K562 (cell line): ENCODE measurements around the gene CENPA. TPM values are rescaled to one million over a fixed set of nuclear protein-coding genes. Genes with fewer than 3 reads are reported as not detected.

Experiments
- ATAC-seq: fragments of 200-7000 bp; cut with Tn5 transposase; 3 replicates; pipeline ENCODE4 v1.9.1; 2020; ENCODE audit warnings: moderate library complexity
- BruUV-seq: library from RNA; stranded (reverse); fragments of 400-500 nt; replicated peaks from 2 replicates; lab custom pipeline; 2021; lab: Mats Ljungman, UMichigan
- CTCF ChIA-PET: fragments of 300-600 bp; formaldehyde crosslinking; extraction: SDS; loops from one replicate; lab custom pipeline; 2021; ENCODE audit warnings: low intra/inter-chr PET ratio; lab: Yijun Ruan, JAX
- POLR2A ChIA-PET: fragments of 300-600, 350-650 bp; sonication (Branson Sonifier 250); formaldehyde crosslinking; extraction: SDS; loops from one replicate; lab custom pipeline; 2021; ENCODE audit warnings: antibody characterized with exemption, inconsistent platforms; lab: Yijun Ruan, JAX
- DNase-seq, 4 experiments: peaks; one replicate each; pipeline versions ENCODE4 v3.0.0 to v3.0.0-alpha.2; 2011 to 2018; ENCODE audit warnings: low spot score in 3 of 4, mixed read lengths in 3 of 4; ENCODE audit errors: extremely low read depth in 1 of 4
- FAIRE-seq: peaks from 2 replicates; lab custom pipeline; 2011; peaks lifted over from hg19 to GRCh38; lab: Jason Lieb, UNC
- H2AFZ ChIP-seq: 2 replicates; pipeline ENCODE4 v1.6.0; 2011; ENCODE audit warnings: low read depth, low read length, control low read depth, inconsistent platforms
- H3K27ac ChIP-seq: fragments of 200-600 bp; 3 replicates; pipeline ENCODE4 v1.8.0; 2011; ENCODE audit warnings: low read depth, mild to moderate bottlenecking, control low read depth, inconsistent platforms, low read length, moderate library complexity, mixed read lengths; ENCODE audit errors: extremely low read depth
- H3K27me3 ChIP-seq, 2 experiments: fragments of 300-600 bp in 1 of 2; 2 replicates in 1 of 2; 3 replicates in 1 of 2; pipeline versions ENCODE4 v1.6.0 to v1.8.0; 2011; ENCODE audit warnings: inconsistent platforms in 2 of 2, low read length in 2 of 2, mild to moderate bottlenecking in 1 of 2, mixed read lengths in 1 of 2, moderate library complexity in 1 of 2; ENCODE audit not compliant: control insufficient read depth in 2 of 2, insufficient read depth in 2 of 2
- H3K36me3 ChIP-seq: fragments of 300-600 bp; 3 replicates; pipeline ENCODE4 v1.8.0; 2011; ENCODE audit warnings: mild to moderate bottlenecking, low read length, inconsistent platforms; ENCODE audit not compliant: control insufficient read depth, insufficient read depth
- H3K4me1 ChIP-seq, 2 experiments: fragments of 200-600 bp in 1 of 2; replicated peaks in 1 of 2; 2 replicates in 1 of 2; 3 replicates in 1 of 2; pipeline versions ENCODE4 v1.5.1 to v1.8.0; 2011; ENCODE audit warnings: inconsistent platforms in 2 of 2, low read length in 2 of 2, mild to moderate bottlenecking in 1 of 2, mixed read lengths in 1 of 2, moderate library complexity in 1 of 2; ENCODE audit not compliant: control insufficient read depth in 2 of 2, insufficient read depth in 2 of 2
- H3K4me2 ChIP-seq: 2 replicates; pipeline ENCODE4 v1.6.1; 2011; ENCODE audit warnings: low read length, control low read depth, inconsistent platforms, mixed read lengths; ENCODE audit not compliant: insufficient read depth
- H3K4me3 ChIP-seq: fragments of 200-600 bp; sonication (generic), shearing (Covaris generic); 2 replicates; pipeline ENCODE4 v1.5.1; 2016; ENCODE audit warnings: control low read depth, inconsistent platforms
- H3K79me2 ChIP-seq: fragments of 200-600 bp; 3 replicates; pipeline ENCODE4 v1.8.0; 2011; ENCODE audit warnings: low read length, inconsistent platforms; ENCODE audit not compliant: control insufficient read depth, insufficient read depth
- H3K9ac ChIP-seq, 2 experiments: 2 replicates each; pipeline versions ENCODE4 v1.6.0 to v1.6.1; 2011; ENCODE audit warnings: low read depth in 2 of 2, low read length in 2 of 2, control low read depth in 1 of 2, inconsistent platforms in 1 of 2, mild to moderate bottlenecking in 1 of 2, mixed read lengths in 1 of 2; ENCODE audit not compliant: insufficient read depth in 1 of 2
- H3K9me1 ChIP-seq: one replicate; pipeline ENCODE4 v1.6.0; 2011; ENCODE audit warnings: inconsistent platforms, mild to moderate bottlenecking, low read length, moderate library complexity; ENCODE audit not compliant: control insufficient read depth, insufficient read depth
- H3K9me3 ChIP-seq: replicated peaks from 2 replicates; pipeline ENCODE4 v1.5.1; 2011; ENCODE audit warnings: low read depth, low read length, inconsistent platforms; ENCODE audit not compliant: control insufficient read depth, insufficient read depth
- H4K20me1 ChIP-seq: replicated peaks from 2 replicates; pipeline ENCODE4 v1.6.1; 2011; ENCODE audit warnings: low read length, inconsistent platforms, mixed read lengths; ENCODE audit not compliant: control insufficient read depth, insufficient read depth
- NFE2 ChIP-seq: IDR thresholded peaks from 2 replicates; pipeline ENCODE4 v1.6.1; 2014; ENCODE audit warnings: antibody characterized with exemption, low read depth
- RBFOX2 ChIP-seq: fragments of 200-400 bp; formaldehyde crosslinking; IDR thresholded peaks from 2 replicates; pipeline ENCODE4 v1.6.1; 2017; ENCODE audit warnings: low read depth, mild to moderate bottlenecking, low read length, moderate library complexity
- ZNF121 ChIP-seq: sonication (generic); formaldehyde crosslinking; conservative IDR thresholded peaks from 2 replicates; pipeline ENCODE4 v1.8.0; 2022; ENCODE audit warnings: missing genetic modification reagents
- WGBS: fragments of 100-300 bp; shearing (Covaris generic); methylation state at CpG from one replicate; pipeline ENCODE4 v1.1.6; 2016; ENCODE audit warnings: low coverage, mixed read lengths; ENCODE audit not compliant: insufficient coverage; ENCODE audit errors: missing lambda C conversion rate; 5-methylcytosine and 5-hydroxymethylcytosine counted together
- in situ Hi-C: fragments of 300-500 bp; cut with MboI; formaldehyde crosslinking; loops from 4 replicates; pipeline ENCODE4 v1.15.0; 2018; ENCODE audit warnings: inconsistent platforms, mixed read lengths
- intact Hi-C: fragments of 100-400 bp; cut with micrococcal nuclease; formaldehyde crosslinking; loops from 2 replicates; pipeline ENCODE4 v1.14.2; 2022
- polyA plus RNA-seq, 8 experiments: library from polyadenylated mRNA; depleted of rRNA in 4 of 8; stranded (reverse) in 5 of 8; unstranded in 3 of 8; fragments of >200 nt; fragmentation: Nextera tagmentation in 2 of 8; fragmentation: Illumina TruSeq in 1 of 8; extraction: Ambion mirVana in 2 of 8; extraction: Trizol in 1 of 8; gene quantifications; 2 replicates each; pipeline versions ENCODE4 v1.2.1 to v1.2.3, GENCODE V29; 2011 to 2014; ENCODE audit warnings: inconsistent platforms in 1 of 8, missing spikeins in 1 of 8
- total RNA-seq, 7 experiments: library from RNA; depleted of rRNA in 6 of 7; stranded (reverse); fragments of >200 nt in 6 of 7; fragmentation: Illumina TruSeq in 2 of 7; extraction: Trizol in 2 of 7; gene quantifications; 2 replicates each; pipeline versions ENCODE4 v1.2.1 to v1.2.3, GENCODE V29; 2011 to 2021; ENCODE audit warnings: low replicate concordance in 1 of 7
- TF ChIP-seq, protein P1 (sequence below), 2 experiments: IDR thresholded peaks; 2 replicates each; pipeline ENCODE4 v1.6.1; 2011; ENCODE audit warnings: borderline replicate concordance in 1 of 2, control low read depth in 1 of 2, low read depth in 1 of 2, low read length in 1 of 2, mild to moderate bottlenecking in 1 of 2, mixed read lengths in 1 of 2, moderate library complexity in 1 of 2; ENCODE audit not compliant: insufficient read depth in 1 of 2, insufficient read length in 1 of 2, poor library complexity in 1 of 2, severe bottlenecking in 1 of 2; ENCODE audit errors: extremely low read depth in 1 of 2
- TF ChIP-seq, protein P2 (sequence below): sonication (generic); formaldehyde crosslinking; IDR thresholded peaks from 2 replicates; pipeline ENCODE4 v1.8.0; 2022; ENCODE audit warnings: mild to moderate bottlenecking, missing genetic modification reagents

CENPA gene
- total and polyA plus RNA-seq, 9 of the 15 experiments (the other 6 are each of a cell fraction or from before 2014, with no cell fraction given) = 11.3 to 61.7 (median 44.7) TPM

DNA sequence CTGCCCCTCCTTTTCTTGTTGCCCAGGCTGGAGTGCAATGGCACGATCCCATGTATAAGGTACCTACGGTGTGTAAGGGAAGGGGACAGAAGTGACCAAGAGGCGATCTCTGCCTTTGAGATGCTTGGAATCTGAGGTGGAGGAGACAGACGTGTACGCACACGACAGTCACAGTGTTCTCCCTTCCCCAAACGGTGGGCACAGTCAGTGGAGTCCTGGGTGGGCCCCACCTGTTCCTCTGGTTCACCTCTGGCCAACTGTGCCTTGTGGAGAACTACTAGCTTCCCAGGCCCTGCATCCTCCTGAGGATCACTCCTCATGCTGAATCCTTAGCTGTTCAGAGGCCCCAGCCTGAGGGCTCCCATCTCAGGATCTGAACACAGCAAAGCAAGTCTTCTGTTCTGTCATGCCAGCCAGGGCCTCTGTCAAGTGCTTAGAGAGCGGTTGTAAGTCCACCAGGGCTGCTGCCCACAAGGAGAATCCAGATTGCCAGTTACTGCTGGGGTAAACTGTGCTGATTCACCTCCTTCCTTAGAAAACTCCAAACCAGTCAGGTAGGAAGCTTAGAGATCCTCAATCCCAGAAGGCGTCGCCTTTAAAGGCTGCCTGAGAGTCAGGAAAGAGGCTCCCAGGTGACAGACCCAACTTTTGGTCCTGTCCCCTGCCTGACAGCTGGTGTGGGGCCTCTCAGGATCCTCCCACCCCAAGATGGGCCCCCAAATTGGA lies 20.2 kb upstream of the CENPA start:
- no peaks in the 10 kb centered on the region for H3K9me1 ChIP-seq
- CTCF ChIA-PET = no interaction called here
- peak overlapping the region; percentile 90 to 98 for H3K9ac ChIP-seq
- 0 out of 2 replicates have a peak, but pooled peaks have one; percentile 6 for TF ChIP-seq NFE2
- TF ChIP-seq RBFOX2 = 0 out of 2 replicates have a peak, but pooled peaks have one; percentile 14
- no peak for TF ChIP-seq ZNF121 (CRISPR knock-in tag)
- TF ChIP-seq, protein P1, sequence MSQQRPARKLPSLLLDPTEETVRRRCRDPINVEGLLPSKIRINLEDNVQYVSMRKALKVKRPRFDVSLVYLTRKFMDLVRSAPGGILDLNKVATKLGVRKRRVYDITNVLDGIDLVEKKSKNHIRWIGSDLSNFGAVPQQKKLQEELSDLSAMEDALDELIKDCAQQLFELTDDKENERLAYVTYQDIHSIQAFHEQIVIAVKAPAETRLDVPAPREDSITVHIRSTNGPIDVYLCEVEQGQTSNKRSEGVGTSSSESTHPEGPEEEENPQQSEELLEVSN (IDR thresholded peaks at IDR 0.05; ENCODE audit: borderline replicate concordance in 1 of 2, extremely low read depth in 1 of 2, insufficient read depth in 1 of 2, insufficient read length in 1 of 2, low read depth in 1 of 2, low read length in 1 of 2, poor library complexity in 1 of 2, severe bottlenecking in 1 of 2) = peak in 1 of 2 experiments; percentile 6
- TF ChIP-seq, protein P2, sequence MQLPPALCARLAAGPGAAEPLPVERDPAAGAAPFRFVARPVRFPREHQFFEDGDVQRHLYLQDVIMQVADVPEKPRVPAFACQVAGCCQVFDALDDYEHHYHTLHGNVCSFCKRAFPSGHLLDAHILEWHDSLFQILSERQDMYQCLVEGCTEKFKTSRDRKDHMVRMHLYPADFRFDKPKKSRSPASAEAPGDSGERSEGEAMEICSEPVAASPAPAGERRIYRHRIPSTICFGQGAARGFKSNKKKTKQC (CRISPR knock-in tag) = 0 out of 2 replicates have a peak, but pooled peaks have one; percentile 17
- TF ChIP-seq, all 486 proteins: peak for 4
- ATAC-seq = no peak
- no peak for DNase-seq
- Histone ChIP-seq H3K27me3 (no peaks in the 10 kb centered on the region), H4K20me1 (no peaks in the 10 kb centered on the region; the same call in 1 of the 2 replicates), H3K9me3 (no peaks in the 10 kb centered on the region), H3K36me3 (peaks cover 32% of the 10 kb centered on the region; the same call in 2 of the 3 replicates), H3K27ac (peak overlapping the region; percentile 84), H3K79me2 (peaks cover 67% of the 10 kb centered on the region), H3K4me1 (peaks cover 54 to 56% of the 10 kb centered on the region in 2 experiments), H3K4me3 (peak overlapping the region; percentile 95; the same call in 1 of the 2 replicates), H3K4me2 (peak overlapping the region; percentile 98), H2AFZ (no peak overlapping the region)
- FAIRE-seq = no peak
- intact Hi-C loops (loop anchor here (10.0 kb wide), 1 partner anchor 249 kb away; no protein-coding TSS in a partner anchor), in situ Hi-C loops (no loop called here)
- WGBS = 58% methylated on average over 10 of the region's 10 CpGs
- no TSS peak for BruUV-seq
- POLR2A ChIA-PET = interaction anchor here (0.6 to 1.0 kb wide), 3 partner anchors 20 to 234 kb away, joined by 3 read pairs; partner anchors contain the start of gene CENPA
